ENCODE data around the gene CEBPE.

CEBPE gene

GRCh38 chr14:23118506-23119362, at the start of gene CEBPE:
Gene CEBPE (minus strand): TSS chr14:23119255. CDS start chr14:23119091, 164 bp downstream.
- no peak for DNase-seq

DNA sequence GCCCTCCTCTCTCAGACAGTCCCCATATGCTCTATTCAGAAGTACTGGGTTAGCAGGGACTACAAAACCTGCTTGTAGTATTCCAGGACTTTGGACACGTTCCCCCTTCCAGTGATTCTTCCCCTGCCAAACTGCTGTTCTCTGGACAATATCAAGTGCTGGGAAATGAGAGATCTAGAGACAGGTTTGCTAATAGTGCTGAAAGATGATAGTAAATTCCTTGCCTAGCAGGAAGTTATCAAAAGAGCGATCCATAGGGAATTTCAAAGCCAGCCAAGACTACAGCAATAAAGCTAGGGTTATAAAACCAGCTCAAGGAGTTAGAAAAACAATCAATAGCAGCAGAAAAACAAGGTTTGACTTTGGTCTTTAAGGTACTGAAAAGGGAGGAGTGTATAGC, 49.2 kb upstream of the CEBPE start:
- DNase-seq = no peak

- no peak for DNase-seq
Measured at GRCh38 chr14:23167116-23167847, 48.2 kb upstream of the CEBPE start.

DNA sequence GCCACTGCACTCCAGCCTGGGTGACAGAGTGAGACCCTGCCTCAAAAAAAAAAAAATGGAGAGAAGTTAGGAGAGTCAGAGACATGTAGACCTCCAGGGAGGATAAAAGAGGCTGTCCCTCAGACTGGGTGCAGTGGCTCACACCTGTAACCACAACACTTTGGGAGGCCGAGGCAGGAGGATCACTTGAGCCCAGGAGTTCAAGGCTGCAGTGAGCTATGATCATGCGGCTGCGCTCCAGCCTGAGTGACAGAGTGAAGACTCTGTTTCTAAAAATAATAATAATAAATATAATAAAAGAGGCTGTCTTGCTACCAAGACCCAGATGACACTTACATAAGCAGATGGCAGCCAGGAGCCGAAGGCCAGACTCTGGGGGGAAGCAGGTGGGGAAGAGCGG, 45.9 kb upstream of the CEBPE start:
- DNase-seq = no peak

DNA sequence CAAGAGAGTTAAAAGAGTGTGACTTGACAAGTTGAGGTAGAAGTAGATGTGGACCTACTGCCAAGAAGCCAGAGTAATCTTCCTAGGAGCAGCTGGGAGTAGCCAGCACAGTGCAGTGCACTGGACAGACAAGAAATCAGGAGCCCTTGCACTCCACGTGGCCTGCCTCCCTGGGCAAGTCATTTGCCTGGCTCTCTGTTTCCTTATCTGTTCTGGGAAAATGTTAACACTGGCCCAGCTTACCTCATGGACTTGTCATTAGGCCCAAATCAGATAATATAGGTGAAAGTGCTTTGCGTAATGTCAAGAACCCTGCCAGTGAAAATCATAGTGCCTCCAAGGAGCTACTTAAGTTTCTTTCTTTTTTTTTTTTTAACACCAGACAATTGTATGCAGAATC, 45.2 kb upstream of the CEBPE start:
- no peak for DNase-seq

DNA sequence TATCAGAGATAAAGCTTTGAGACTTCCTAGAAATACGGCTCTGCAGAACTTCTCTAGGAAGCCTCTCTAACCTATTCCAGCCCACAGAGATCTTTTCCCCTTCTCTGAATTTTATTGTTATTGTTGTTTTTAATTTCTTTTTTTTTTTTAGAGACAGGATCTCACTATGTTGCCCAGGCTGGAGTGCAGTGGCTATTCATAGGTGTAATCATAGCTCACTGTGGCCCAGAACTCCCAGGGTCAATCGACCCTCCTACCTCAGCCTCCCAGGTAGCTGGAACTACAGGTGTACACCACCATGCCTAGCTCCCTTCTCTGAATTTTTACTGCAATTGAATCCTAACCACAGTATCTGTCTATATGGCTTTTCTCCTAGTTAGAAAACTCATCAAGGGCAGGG, 44.8 kb upstream of the CEBPE start:
- DNase-seq = no peak

GRCh38 chr14:23162800-23163199, 43.7 kb upstream of the CEBPE start:
- DNase-seq = no peak

- no peak for DNase-seq
Measured at GRCh38 chr14:23162005-23162404, 43.0 kb upstream of the CEBPE start.

- DNase-seq = no peak
Measured at GRCh38 chr14:23160924-23161522, 42.0 kb upstream of the CEBPE start.

DNA sequence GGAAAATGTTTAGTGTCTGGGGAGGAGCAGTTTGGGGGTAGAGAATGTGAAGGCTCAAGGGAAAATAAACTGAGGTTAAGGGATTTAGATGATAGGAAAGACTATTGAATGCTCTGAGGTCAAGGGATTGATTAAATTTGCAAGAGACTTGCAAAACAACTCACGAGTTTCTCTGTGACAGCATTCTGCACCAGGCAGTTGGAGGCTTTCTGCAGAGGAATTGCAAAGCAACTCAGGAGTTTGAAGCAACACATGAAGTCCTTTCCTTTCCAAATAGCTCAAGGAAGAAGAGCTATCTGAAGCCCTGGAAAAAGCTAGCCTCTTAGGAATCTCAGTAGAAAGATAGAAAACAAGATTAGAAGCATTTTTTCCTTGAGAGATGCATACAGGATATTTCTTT, 40.5 kb upstream of the CEBPE start:
- no peak for DNase-seq

DNA sequence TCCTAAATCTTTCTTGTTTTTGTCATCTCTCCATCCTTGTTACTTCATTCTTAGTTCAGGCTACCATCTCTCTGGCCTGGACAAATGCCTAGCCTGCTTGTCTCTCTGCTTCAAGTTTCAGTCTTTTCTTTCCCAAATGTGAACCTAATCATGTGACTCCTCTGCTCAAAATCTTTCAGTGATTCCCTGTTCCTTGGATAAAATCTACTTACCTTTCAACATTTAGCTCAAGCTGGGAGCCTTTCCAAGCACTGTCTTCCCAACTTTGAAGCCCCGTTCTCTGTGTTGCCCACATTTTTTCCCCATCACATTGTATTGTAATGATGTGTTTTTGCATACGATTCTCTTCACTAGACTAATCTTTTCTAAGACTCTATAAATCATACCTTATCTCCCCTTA, 39.7 kb upstream of the CEBPE start:
- no peak for DNase-seq

- DNase-seq = no peak
Measured at GRCh38 chr14:23154964-23155587, 36.0 kb upstream of the CEBPE start.

GRCh38 chr14:23153851-23154796, 35.1 kb upstream of the CEBPE start:
- no peak for DNase-seq

DNA sequence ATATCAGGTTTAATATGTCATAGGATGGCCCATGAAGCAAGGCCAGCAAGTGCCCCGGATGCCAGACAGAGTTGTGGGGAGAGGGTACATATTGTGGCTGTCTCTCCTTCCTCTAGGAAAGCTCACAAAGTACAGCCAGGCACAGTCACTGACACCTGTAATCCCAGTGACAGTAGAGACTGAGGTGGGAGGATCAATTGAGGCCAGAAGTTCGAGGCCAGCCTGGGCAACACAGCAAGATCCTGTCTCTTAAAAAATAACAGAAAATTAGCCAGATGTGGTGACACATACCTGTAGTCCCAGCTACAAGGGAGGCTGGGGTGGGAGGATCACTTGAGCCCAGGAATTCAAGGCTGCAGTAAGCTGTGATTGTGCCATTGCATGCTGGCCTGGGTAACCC, 32.3 kb upstream of the CEBPE start:
- no peak for DNase-seq

DNA sequence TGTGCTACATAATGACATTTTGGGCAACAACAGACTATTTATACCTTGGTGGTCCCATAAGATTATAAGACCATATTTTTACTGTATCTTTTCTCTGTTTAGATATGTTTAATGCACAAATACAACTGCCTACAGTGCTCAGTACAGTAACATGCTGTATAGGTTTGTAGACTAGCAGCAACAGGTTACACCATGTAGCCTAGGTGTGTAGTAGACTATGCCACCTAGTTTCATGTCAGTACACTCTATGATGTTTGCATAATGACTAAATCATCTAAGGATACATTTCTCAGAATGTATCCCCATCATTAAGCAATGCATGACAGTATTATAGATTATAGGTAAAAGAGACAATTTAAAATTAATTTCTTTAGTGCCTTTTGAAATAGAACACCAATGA, 30.7 kb upstream of the CEBPE start:
- DNase-seq = no peak

GRCh38 chr14:23148591-23149249, 29.7 kb upstream of the CEBPE start:
- no peak for DNase-seq

DNA sequence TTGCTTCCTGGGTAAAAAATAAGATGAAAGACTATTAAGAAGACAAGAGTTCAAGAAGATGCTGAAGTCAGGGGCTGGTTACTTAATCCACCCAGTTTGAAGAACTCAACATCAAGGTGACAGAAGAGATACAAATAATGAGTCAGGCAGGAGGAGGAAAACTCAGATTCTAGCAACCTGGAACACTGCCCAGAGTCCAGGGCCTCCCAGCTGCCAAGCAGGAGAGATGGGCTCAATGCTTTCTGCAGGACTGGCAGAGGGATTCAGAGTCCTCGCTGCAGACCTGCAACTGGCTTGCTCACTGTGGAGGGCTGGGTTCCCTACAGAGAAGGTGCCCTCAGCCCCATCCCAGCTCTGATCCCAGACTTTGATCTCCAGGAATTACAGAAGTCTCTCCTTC, 28.6 kb upstream of the CEBPE start:
- DNase-seq = no peak

GRCh38 chr14:23146980-23147379, 27.9 kb upstream of the CEBPE start:
- DNase-seq = no peak

DNA sequence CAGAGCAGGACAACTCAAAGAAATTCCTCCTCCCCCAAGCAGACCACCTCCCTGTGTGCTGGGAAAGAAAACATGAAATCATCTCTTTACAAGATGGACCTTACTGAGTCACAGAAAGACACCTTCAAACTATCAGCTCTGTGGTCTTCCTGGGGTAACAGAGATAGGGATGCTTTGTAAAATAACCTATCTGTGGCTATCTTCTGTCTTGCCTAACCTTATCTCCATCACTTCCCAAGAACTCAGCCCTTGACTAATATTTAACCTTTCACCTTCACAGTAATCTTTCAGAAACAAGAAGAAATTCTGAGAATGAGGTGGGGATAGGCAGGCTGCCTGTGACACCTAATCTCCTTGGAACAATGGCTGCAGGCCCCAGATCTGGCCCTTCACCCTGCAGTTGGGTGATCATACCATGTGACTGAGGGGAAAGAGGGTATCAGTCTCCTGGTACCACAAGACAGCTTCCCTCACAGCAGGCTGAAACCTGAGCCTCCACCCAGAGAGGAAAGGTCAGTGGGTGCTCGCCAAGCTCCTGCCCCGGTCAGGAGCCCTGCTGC, 27.4 kb upstream of the CEBPE start:
- DNase-seq = no peak

DNA sequence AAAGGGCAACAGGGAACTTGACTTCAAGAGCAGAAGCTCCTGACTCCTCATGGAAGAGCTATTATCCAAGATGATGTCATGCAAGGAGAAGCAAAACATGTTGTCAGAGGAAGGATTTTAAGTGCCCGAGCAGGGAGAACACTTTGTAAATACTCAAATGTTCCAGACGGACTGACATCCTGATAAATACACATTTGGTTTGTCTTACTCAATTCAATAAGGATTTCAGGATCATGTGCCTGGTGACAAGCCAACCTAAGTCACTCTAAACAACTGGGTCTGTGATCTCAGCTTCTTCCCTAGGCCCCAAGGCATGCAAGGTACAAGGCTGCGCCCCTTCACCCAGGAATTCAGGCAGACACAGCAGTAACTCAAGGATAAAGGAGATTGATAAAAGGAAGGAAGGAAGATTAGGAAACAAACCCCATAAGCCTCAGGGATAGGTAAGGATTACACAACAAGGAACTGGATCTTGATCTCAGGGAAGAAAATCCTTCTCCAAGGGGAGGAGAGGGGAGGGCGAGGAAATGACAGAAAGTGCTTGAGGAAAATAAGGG, 26.8 kb upstream of the CEBPE start:
- DNase-seq = no peak

DNA sequence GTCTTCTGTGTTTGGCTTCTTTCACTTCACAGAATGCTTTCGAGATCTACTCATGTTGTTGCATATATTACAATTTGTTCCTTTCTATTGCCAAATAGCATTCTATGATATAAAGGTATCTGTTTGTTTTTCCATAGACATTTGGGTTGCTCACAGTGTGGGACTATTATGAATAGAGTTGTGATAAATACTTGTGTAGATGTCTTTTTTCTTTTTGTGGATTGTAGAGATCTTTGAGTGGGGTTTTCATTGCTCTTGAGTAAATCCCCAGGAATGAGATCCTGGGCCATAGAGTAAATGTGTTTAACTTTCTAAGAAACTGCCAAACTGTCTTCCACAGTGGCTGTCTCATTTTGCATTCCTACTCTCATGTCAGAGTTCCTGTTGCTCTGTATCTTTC, 24.9 kb upstream of the CEBPE start:
- DNase-seq = no peak

All from NCI-H345 (cell line).